ENCODE measurements around the gene DDHD1. TPM values are rescaled to one million over a fixed set of nuclear protein-coding genes. Genes with fewer than 3 reads are reported as not detected.

DDHD1 gene
- total RNA-seq, 1 donor, result 89.9 TPM

GRCh38 chr14:53038629-53039028 lies 114.5 kb downstream of the DDHD1 start:
- Histone ChIP-seq H3K27me3 (ENCODE audit: insufficient read depth, low read length) (no peaks in the 10 kb centered on the region), H3K9me3 (ENCODE audit: low read depth, low read length) (no peaks in the 10 kb centered on the region), H3K4me1 (ENCODE audit: insufficient read depth, low read length) (no peaks in the 10 kb centered on the region), H3K4me3 (ENCODE audit: low read length) (no peak overlapping the region)

- Histone ChIP-seq H3K4me1 (ENCODE audit: insufficient read depth, low read length) (no peaks in the 10 kb centered on the region), H3K9me3 (ENCODE audit: low read depth, low read length) (no peaks in the 10 kb centered on the region), H3K27me3 (ENCODE audit: insufficient read depth, low read length) (no peaks in the 10 kb centered on the region), H3K4me3 (ENCODE audit: low read length) (no peak overlapping the region)
Measured at GRCh38 chr14:53037016-53037415, 116.1 kb downstream of the DDHD1 start.

- H3K9me3 ChIP-seq (ENCODE audit: low read depth, low read length), result no peaks in the 10 kb centered on the region
- no peak overlapping the region for H3K4me3 ChIP-seq (ENCODE audit: low read length)
- H3K4me1 ChIP-seq (ENCODE audit: insufficient read depth, low read length), result no peaks in the 10 kb centered on the region
- no peaks in the 10 kb centered on the region for H3K27me3 ChIP-seq (ENCODE audit: insufficient read depth, low read length)
Measured at GRCh38 chr14:53035336-53036210, 117.5 kb downstream of the DDHD1 start.

GRCh38 chr14:53034688-53035230 lies 118.4 kb downstream of the DDHD1 start:
- no peaks in the 10 kb centered on the region for H3K27me3 ChIP-seq (ENCODE audit: insufficient read depth, low read length)
- H3K4me1 ChIP-seq (ENCODE audit: insufficient read depth, low read length), result no peaks in the 10 kb centered on the region

GRCh38 chr14:53034036-53034435 lies 119.1 kb downstream of the DDHD1 start:
- H3K27me3 ChIP-seq (ENCODE audit: insufficient read depth, low read length), result no peaks in the 10 kb centered on the region
- no peaks in the 10 kb centered on the region for H3K4me1 ChIP-seq (ENCODE audit: insufficient read depth, low read length)
- no peak overlapping the region for H3K4me3 ChIP-seq (ENCODE audit: low read length)

More at GRCh38 chr14:53034688-53035230, 118.4 kb downstream of the DDHD1 start:
- Histone ChIP-seq H3K9me3 (ENCODE audit: low read depth, low read length) (no peaks in the 10 kb centered on the region), H3K4me3 (ENCODE audit: low read length) (no peak overlapping the region)

GRCh38 chr14:53032838-53033390 lies 120.2 kb downstream of the DDHD1 start:
- Histone ChIP-seq H3K4me1 (ENCODE audit: insufficient read depth, low read length) (no peaks in the 10 kb centered on the region), H3K9me3 (ENCODE audit: low read depth, low read length) (no peaks in the 10 kb centered on the region), H3K4me3 (ENCODE audit: low read length) (no peak overlapping the region), H3K27me3 (ENCODE audit: insufficient read depth, low read length) (no peaks in the 10 kb centered on the region)

More at GRCh38 chr14:53034036-53034435, 119.1 kb downstream of the DDHD1 start:
- H3K9me3 ChIP-seq (ENCODE audit: low read depth, low read length), result no peaks in the 10 kb centered on the region

- H3K4me3 ChIP-seq (ENCODE audit: low read length), result no peak overlapping the region
- H3K4me1 ChIP-seq (ENCODE audit: insufficient read depth, low read length), result no peaks in the 10 kb centered on the region
- H3K27me3 ChIP-seq (ENCODE audit: insufficient read depth, low read length), result no peaks in the 10 kb centered on the region
- no peaks in the 10 kb centered on the region for H3K9me3 ChIP-seq (ENCODE audit: low read depth, low read length)
Measured at GRCh38 chr14:53032161-53032803, 120.8 kb downstream of the DDHD1 start.

- no peaks in the 10 kb centered on the region for H3K9me3 ChIP-seq (ENCODE audit: low read depth, low read length)
- no peaks in the 10 kb centered on the region for H3K27me3 ChIP-seq (ENCODE audit: insufficient read depth, low read length)
- H3K4me1 ChIP-seq (ENCODE audit: insufficient read depth, low read length), result no peaks in the 10 kb centered on the region
- no peak overlapping the region for H3K4me3 ChIP-seq (ENCODE audit: low read length)
Measured at GRCh38 chr14:53027562-53027961, 125.6 kb downstream of the DDHD1 start.

GRCh38 chr14:53027041-53027440 lies 126.1 kb downstream of the DDHD1 start:
- Histone ChIP-seq H3K9me3 (ENCODE audit: low read depth, low read length) (no peaks in the 10 kb centered on the region), H3K4me3 (ENCODE audit: low read length) (no peak overlapping the region), H3K4me1 (ENCODE audit: insufficient read depth, low read length) (no peaks in the 10 kb centered on the region), H3K27me3 (ENCODE audit: insufficient read depth, low read length) (no peaks in the 10 kb centered on the region)

GRCh38 chr14:53023325-53023724 lies 129.8 kb downstream of the DDHD1 start:
- no peak overlapping the region for H3K4me3 ChIP-seq (ENCODE audit: low read length)
- no peaks in the 10 kb centered on the region for H3K4me1 ChIP-seq (ENCODE audit: insufficient read depth, low read length)
- no peaks in the 10 kb centered on the region for H3K27me3 ChIP-seq (ENCODE audit: insufficient read depth, low read length)
- no peaks in the 10 kb centered on the region for H3K9me3 ChIP-seq (ENCODE audit: low read depth, low read length)

GRCh38 chr14:53022593-53022992 lies 130.5 kb downstream of the DDHD1 start:
- Histone ChIP-seq H3K4me1 (ENCODE audit: insufficient read depth, low read length) (no peaks in the 10 kb centered on the region), H3K4me3 (ENCODE audit: low read length) (no peak overlapping the region), H3K27me3 (ENCODE audit: insufficient read depth, low read length) (no peaks in the 10 kb centered on the region), H3K9me3 (ENCODE audit: low read depth, low read length) (no peaks in the 10 kb centered on the region)

GRCh38 chr14:53020193-53020932 lies 132.8 kb downstream of the DDHD1 start:
- no peaks in the 10 kb centered on the region for H3K27me3 ChIP-seq (ENCODE audit: insufficient read depth, low read length)
- no peaks in the 10 kb centered on the region for H3K9me3 ChIP-seq (ENCODE audit: low read depth, low read length)

GRCh38 chr14:53019406-53019805 lies 133.7 kb downstream of the DDHD1 start:
- no peak overlapping the region for H3K4me3 ChIP-seq (ENCODE audit: low read length)
- H3K27me3 ChIP-seq (ENCODE audit: insufficient read depth, low read length), result no peaks in the 10 kb centered on the region
- no peaks in the 10 kb centered on the region for H3K4me1 ChIP-seq (ENCODE audit: insufficient read depth, low read length)
- no peaks in the 10 kb centered on the region for H3K9me3 ChIP-seq (ENCODE audit: low read depth, low read length)

More at GRCh38 chr14:53020193-53020932, 132.8 kb downstream of the DDHD1 start:
- Histone ChIP-seq H3K4me1 (ENCODE audit: insufficient read depth, low read length) (no peaks in the 10 kb centered on the region), H3K4me3 (ENCODE audit: low read length) (no peak overlapping the region)

GRCh38 chr14:53017837-53018236 lies 135.3 kb downstream of the DDHD1 start:
- Histone ChIP-seq H3K27me3 (ENCODE audit: insufficient read depth, low read length) (no peaks in the 10 kb centered on the region), H3K4me1 (ENCODE audit: insufficient read depth, low read length) (no peaks in the 10 kb centered on the region), H3K9me3 (ENCODE audit: low read depth, low read length) (no peaks in the 10 kb centered on the region), H3K4me3 (ENCODE audit: low read length) (no peak overlapping the region)

Measured in mononuclear cell (primary cell).